OCI-LY3 (cell line): ENCODE data around the gene SART1.
"Not testable (repeated sequence)": the region's sequence is repeated elsewhere in the genome, so short reads cannot be mapped to it uniquely, and the experiment has no call there.

Experiments used
- H2AFZ ChIP-seq: fragments of 200-600, 300-600 bp; shearing (Covaris generic); 2 replicates; pipeline ENCODE4 v1.6.0; 2014; ENCODE audit warnings: antibody characterized with exemption, low read depth, low read length
- H3K27ac ChIP-seq: fragments of 200-600, 300-600 bp; sonication (generic); 2 replicates; pipeline ENCODE4 v1.5.1; 2014; ENCODE audit warnings: mild to moderate bottlenecking, low read length, moderate library complexity, mixed read lengths
- H3K27me3 ChIP-seq: fragments of 200-600, 300-600 bp; sonication (generic); 2 replicates; pipeline ENCODE4 v1.6.1; 2014; ENCODE audit warnings: low read depth, low read length, mixed read lengths
- H3K36me3 ChIP-seq: fragments of 200-600, 300-600 bp; sonication (generic); replicated peaks from 2 replicates; pipeline ENCODE3; 2014; ENCODE audit warnings: low read depth, low read length, mixed read lengths
- H3K4me1 ChIP-seq: fragments of 300-600, 200-600 bp; sonication (generic); 2 replicates; pipeline ENCODE4 v1.6.1; 2014; ENCODE audit warnings: low read length, mixed read lengths
- H3K4me2 ChIP-seq: fragments of 200-600, 300-600 bp; sonication (generic); 2 replicates; pipeline ENCODE4 v1.6.1; 2014; ENCODE audit warnings: low read length, mixed read lengths
- H3K4me3 ChIP-seq: fragments of 300-600, 200-600 bp; sonication (generic); 2 replicates; pipeline ENCODE4 v1.5.1; 2014; ENCODE audit warnings: antibody characterized with exemption, mild to moderate bottlenecking, low read length, moderate library complexity
- H3K79me2 ChIP-seq: fragments of 300-600, 200-600 bp; shearing (Covaris generic); 2 replicates; pipeline ENCODE4 v1.6.1; 2014; ENCODE audit warnings: mild to moderate bottlenecking, low read length, mixed read lengths
- H3K9ac ChIP-seq: fragments of 300-600, 200-600 bp; shearing (Covaris generic); 2 replicates; pipeline ENCODE4 v1.6.0; 2014; ENCODE audit warnings: mild to moderate bottlenecking, low read length, moderate library complexity
- H3K9me3 ChIP-seq: fragments of 200-600, 300-600 bp; shearing (Covaris generic); 2 replicates; pipeline ENCODE4 v1.6.1; 2014; ENCODE audit warnings: low read length, mixed read lengths; ENCODE audit not compliant: insufficient read depth
- H4K20me1 ChIP-seq: fragments of 200-600, 300-600 bp; sonication (generic); 2 replicates; pipeline ENCODE4 v1.6.1; 2016; ENCODE audit warnings: low read length, mixed read lengths; ENCODE audit not compliant: insufficient read depth
- EZH2phosphoT487 ChIP-seq: fragments of 200-600 bp; shearing (Covaris generic); IDR thresholded peaks from 2 replicates; pipeline ENCODE4 v1.6.1; 2018; ENCODE audit warnings: antibody characterized with exemption, mixed run types, low read depth
- TF ChIP-seq, protein P1 (sequence below): fragments of 200-600, 300-600 bp; sonication (generic); IDR thresholded peaks from 2 replicates; pipeline ENCODE4 v1.5.1; 2014; ENCODE audit warnings: antibody characterized with exemption, low read length, low read depth

SART1 gene

DNA sequence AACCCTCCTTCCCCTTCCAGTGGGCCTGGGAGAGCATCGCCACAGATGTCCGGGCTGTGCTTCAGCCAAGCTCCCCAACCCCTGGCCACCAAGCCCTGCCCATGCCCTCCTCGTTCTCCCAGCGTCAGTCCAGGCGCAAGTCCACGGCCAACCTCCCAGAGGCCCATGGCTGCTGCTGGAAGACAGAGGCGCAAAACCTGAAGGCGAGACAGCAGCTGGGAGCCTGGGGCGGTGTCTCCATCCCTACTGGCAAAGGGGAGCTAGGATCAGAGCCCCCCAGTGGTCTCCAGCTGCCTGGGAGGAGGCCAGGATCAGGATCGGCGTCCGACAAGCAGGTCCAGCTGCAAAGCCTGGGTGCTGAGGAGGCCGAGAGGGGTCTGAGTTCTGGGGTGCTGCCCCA lies 14.4 kb upstream of the SART1 start:
- Histone ChIP-seq H3K4me2 (no peak overlapping the region), H3K27ac (no peak overlapping the region), H3K4me1 (no peaks in the 10 kb centered on the region), H3K4me3 (no peak overlapping the region), H2AFZ (no peak overlapping the region), H4K20me1 (no peaks in the 10 kb centered on the region), H3K27me3 (no peaks in the 10 kb centered on the region), H3K9ac (no peak overlapping the region), H3K9me3 (no peaks in the 10 kb centered on the region), H3K36me3 (no peaks in the 10 kb centered on the region), H3K79me2 (no peaks in the 10 kb centered on the region)
- TF ChIP-seq, protein P1, sequence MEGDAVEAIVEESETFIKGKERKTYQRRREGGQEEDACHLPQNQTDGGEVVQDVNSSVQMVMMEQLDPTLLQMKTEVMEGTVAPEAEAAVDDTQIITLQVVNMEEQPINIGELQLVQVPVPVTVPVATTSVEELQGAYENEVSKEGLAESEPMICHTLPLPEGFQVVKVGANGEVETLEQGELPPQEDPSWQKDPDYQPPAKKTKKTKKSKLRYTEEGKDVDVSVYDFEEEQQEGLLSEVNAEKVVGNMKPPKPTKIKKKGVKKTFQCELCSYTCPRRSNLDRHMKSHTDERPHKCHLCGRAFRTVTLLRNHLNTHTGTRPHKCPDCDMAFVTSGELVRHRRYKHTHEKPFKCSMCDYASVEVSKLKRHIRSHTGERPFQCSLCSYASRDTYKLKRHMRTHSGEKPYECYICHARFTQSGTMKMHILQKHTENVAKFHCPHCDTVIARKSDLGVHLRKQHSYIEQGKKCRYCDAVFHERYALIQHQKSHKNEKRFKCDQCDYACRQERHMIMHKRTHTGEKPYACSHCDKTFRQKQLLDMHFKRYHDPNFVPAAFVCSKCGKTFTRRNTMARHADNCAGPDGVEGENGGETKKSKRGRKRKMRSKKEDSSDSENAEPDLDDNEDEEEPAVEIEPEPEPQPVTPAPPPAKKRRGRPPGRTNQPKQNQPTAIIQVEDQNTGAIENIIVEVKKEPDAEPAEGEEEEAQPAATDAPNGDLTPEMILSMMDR = no peak
- TF ChIP-seq EZH2phosphoT487 = no peak

DNA sequence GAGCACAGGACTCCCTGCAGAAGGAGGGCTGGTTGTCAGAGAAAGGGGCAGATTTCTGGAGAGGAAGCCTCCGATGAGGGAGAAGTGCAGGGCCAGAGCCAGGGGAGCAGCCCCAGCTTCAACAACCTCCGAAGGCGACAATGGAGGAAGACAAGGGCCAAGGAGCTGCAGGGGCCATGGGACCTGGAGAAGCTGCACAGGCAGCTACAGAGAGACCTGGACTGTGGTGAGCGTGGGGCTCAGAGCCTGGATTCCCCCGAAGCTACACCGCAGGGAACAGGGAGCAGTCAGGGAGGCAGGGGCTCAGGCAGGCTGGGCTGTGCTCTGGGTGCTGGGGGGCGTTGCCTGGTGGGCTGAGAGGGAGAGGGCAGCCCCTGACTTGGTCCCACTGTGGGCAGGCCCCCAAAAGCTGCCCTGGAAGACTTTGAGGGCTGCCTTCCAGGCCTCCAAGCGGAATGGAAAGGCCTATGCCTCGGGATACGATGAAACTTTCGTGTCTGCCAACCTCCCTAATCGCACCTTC lies 13.9 kb upstream of the SART1 start:
- Histone ChIP-seq H3K9me3 (no peaks in the 10 kb centered on the region), H3K4me1 (no peaks in the 10 kb centered on the region), H2AFZ (no peak overlapping the region), H3K36me3 (no peaks in the 10 kb centered on the region), H3K9ac (no peak overlapping the region), H3K4me2 (no peak overlapping the region), H4K20me1 (no peaks in the 10 kb centered on the region), H3K79me2 (no peaks in the 10 kb centered on the region), H3K4me3 (no peak overlapping the region), H3K27me3 (no peaks in the 10 kb centered on the region), H3K27ac (no peak overlapping the region)
- no peak for TF ChIP-seq EZH2phosphoT487
- TF ChIP-seq, protein P1 = no peak

DNA sequence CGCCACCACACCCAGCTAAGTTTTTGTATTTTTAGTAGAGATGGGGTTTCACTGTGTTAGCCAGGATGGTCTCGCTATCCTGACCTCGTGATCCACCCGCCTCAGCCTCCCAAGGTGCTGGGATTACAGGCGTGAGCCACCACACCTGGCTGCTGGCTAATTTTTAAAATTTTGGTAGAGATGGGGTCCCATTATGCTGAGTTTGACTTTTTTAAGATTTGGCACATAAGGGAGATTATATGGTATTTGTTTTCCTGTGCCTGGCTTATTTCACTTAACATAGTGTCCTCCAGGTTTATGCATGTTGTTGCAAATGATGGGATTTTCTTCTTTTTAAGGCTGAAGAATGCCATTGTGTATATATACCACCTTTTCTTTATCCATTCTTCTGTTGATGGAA lies 10.8 kb upstream of the SART1 start:
- not testable (repeated sequence) for H3K27me3 ChIP-seq, H3K9ac ChIP-seq, H3K4me3 ChIP-seq, H3K4me1 ChIP-seq, H3K4me2 ChIP-seq, H3K36me3 ChIP-seq, H2AFZ ChIP-seq, H3K27ac ChIP-seq, H3K9me3 ChIP-seq, H3K79me2 ChIP-seq, H4K20me1 ChIP-seq

DNA sequence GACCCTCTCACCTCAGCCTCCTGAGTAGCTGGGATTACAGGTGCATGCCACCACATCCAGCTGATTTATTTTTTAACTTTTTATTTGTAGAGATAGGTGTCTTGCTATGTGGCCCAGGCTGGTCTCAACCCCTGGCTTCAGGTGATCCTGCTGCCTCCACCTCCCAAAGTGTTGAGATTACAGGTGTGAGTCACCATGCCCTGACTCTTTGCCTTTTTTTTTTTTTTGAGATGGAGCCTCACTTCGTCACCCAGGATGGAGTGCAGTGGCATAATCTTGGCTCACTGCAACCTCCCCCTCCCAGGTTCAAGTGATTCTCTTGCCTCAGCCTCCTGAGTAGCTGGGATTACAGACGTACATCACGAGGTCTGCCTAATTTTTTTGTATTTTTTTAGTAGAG lies 9.9 kb upstream of the SART1 start:
- not testable (repeated sequence) for H3K36me3 ChIP-seq, H2AFZ ChIP-seq, H3K4me2 ChIP-seq, H3K9me3 ChIP-seq, H3K27me3 ChIP-seq, H3K27ac ChIP-seq, H3K79me2 ChIP-seq, H3K4me1 ChIP-seq, H4K20me1 ChIP-seq, H3K4me3 ChIP-seq, H3K9ac ChIP-seq

DNA sequence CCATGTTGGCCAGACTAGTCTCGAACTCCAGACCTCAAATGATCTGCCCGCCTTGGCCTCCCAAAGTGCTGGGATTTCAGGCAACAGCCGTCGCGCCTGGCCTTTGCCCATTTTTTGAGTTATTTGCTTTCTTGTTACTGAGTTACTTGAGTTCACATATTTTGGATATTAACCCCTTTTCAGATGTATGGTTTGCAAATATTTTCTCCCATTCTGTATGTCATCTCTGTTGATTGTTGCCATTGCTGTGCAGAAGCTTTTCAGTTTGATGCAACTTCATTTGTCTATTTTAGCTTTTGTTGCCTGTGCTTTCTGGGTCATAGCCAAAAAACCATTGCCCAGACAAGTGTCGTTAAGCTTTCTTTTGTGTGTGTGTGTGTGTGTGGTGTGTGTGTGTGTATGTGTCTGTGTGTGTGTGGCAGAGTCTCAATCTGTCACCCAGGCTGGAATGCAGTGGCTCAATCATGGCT lies 9.4 kb upstream of the SART1 start:
- no peak for TF ChIP-seq EZH2phosphoT487
- TF ChIP-seq, protein P1 = no peak
- no peak overlapping the region for H3K9ac ChIP-seq
- H3K36me3 ChIP-seq = no peaks in the 10 kb centered on the region
- no peak overlapping the region for H3K4me2 ChIP-seq
- no peak overlapping the region for H3K27ac ChIP-seq
- H4K20me1 ChIP-seq = no peaks in the 10 kb centered on the region
- H3K79me2 ChIP-seq = no peaks in the 10 kb centered on the region
- H3K27me3 ChIP-seq = no peaks in the 10 kb centered on the region
- H3K4me1 ChIP-seq = peaks cover 9% of the 10 kb centered on the region
- no peaks in the 10 kb centered on the region for H3K9me3 ChIP-seq
- H3K4me3 ChIP-seq = no peak overlapping the region
- H2AFZ ChIP-seq = no peak overlapping the region
